Brain microvascular endothelial cell (primary cell): Measurements from ENCODE around the gene KIF21A.
"Not testable (repeated sequence)": the region's sequence is repeated elsewhere in the genome, so short reads cannot be mapped to it uniquely, and the experiment has no call there.

ENCODE experiments used
- DNase-seq: peaks from one replicate; pipeline ENCODE4 v3.0.0-alpha.2; 2020
- H3K27ac ChIP-seq: fragments of 250-450 bp; sonication (Bioruptor Pico); 2 replicates; pipeline ENCODE4 v1.5.1; 2020; ENCODE audit warnings: mild to moderate bottlenecking, moderate library complexity
- H3K27me3 ChIP-seq: fragments of 250-450 bp; sonication (Bioruptor Pico); replicated peaks from 2 replicates; pipeline ENCODE4 v1.5.1; 2020; ENCODE audit warnings: mild to moderate bottlenecking
- H3K36me3 ChIP-seq: fragments of 250-450 bp; sonication (Bioruptor Pico); replicated peaks from 2 replicates; pipeline ENCODE4 v1.5.1; 2020; ENCODE audit warnings: mild to moderate bottlenecking
- H3K4me3 ChIP-seq: 2 replicates; pipeline ENCODE4 v1.5.1; 2011; ENCODE audit warnings: low read depth, mild to moderate bottlenecking, control low read depth, low read length, moderate library complexity
- CTCF ChIP-seq: IDR thresholded peaks from 2 replicates; pipeline ENCODE4 v1.5.1; 2011; ENCODE audit warnings: low read depth, mild to moderate bottlenecking, moderate library complexity, low read length, control low read depth, inconsistent platforms; ENCODE audit errors: missing control alignments
- in situ Hi-C: cut with HindIII; loops from 2 replicates; pipeline ENCODE4 v1.10.0; 2017; ENCODE audit warnings: low sequenced_read_pairs, low pct_ligation_motif_present

KIF21A gene

GRCh38 chr12:39476894-39477293, 34.0 kb upstream of the KIF21A start:
- no peak for DNase-seq
- in situ Hi-C loops: no loop called here
- no peak overlapping the region for H3K27ac ChIP-seq
- H3K27me3 ChIP-seq: no peaks in the 10 kb centered on the region
- TF ChIP-seq CTCF: no peak
- no peak overlapping the region for H3K4me3 ChIP-seq
- H3K36me3 ChIP-seq: no peaks in the 10 kb centered on the region

GRCh38 chr12:39476121-39476520, 33.2 kb upstream of the KIF21A start:
- Histone ChIP-seq H3K27me3 (no peaks in the 10 kb centered on the region), H3K4me3 (no peak overlapping the region), H3K27ac (no peak overlapping the region), H3K36me3 (no peaks in the 10 kb centered on the region)
- DNase-seq: no peak
- no peak for TF ChIP-seq CTCF
- in situ Hi-C loops: no loop called here

- H3K27ac ChIP-seq, in situ Hi-C loops, DNase-seq, H3K27me3 ChIP-seq, H3K36me3 ChIP-seq, H3K4me3 ChIP-seq: not testable (repeated sequence)
Measured at GRCh38 chr12:39475136-39475535, 32.2 kb upstream of the KIF21A start.

- in situ Hi-C loops: no loop called here
- no peaks in the 10 kb centered on the region for H3K36me3 ChIP-seq
- no peak for TF ChIP-seq CTCF
- H3K27ac ChIP-seq: no peak overlapping the region
- H3K27me3 ChIP-seq: no peaks in the 10 kb centered on the region
- no peak overlapping the region for H3K4me3 ChIP-seq
- no peak for DNase-seq
Measured at GRCh38 chr12:39467432-39467870, 24.5 kb upstream of the KIF21A start.

- no peak overlapping the region for H3K27ac ChIP-seq
- H3K27me3 ChIP-seq: no peaks in the 10 kb centered on the region
- no peak overlapping the region for H3K4me3 ChIP-seq
- DNase-seq: no peak
- H3K36me3 ChIP-seq: no peaks in the 10 kb centered on the region
- in situ Hi-C loops: no loop called here
- no peak for TF ChIP-seq CTCF
Measured at GRCh38 chr12:39464976-39465695, 22.2 kb upstream of the KIF21A start.

GRCh38 chr12:39461059-39461458, 18.1 kb upstream of the KIF21A start:
- DNase-seq: no peak
- Histone ChIP-seq H3K36me3 (no peaks in the 10 kb centered on the region), H3K27me3 (no peaks in the 10 kb centered on the region), H3K27ac (no peak overlapping the region), H3K4me3 (no peak overlapping the region)
- in situ Hi-C loops: no loop called here
- no peak for TF ChIP-seq CTCF
